HG03342 (cell line): ENCODE measurements around the gene GRIP2.

ENCODE experiments used
- ATAC-seq: cut with Tn5 transposase; IDR thresholded peaks from one replicate; pipeline ENCODE4 v1.9.1; 2021; ENCODE audit warnings: mild to moderate bottlenecking, moderate library complexity; ENCODE audit not compliant: unreplicated experiment

GRIP2 gene

DNA sequence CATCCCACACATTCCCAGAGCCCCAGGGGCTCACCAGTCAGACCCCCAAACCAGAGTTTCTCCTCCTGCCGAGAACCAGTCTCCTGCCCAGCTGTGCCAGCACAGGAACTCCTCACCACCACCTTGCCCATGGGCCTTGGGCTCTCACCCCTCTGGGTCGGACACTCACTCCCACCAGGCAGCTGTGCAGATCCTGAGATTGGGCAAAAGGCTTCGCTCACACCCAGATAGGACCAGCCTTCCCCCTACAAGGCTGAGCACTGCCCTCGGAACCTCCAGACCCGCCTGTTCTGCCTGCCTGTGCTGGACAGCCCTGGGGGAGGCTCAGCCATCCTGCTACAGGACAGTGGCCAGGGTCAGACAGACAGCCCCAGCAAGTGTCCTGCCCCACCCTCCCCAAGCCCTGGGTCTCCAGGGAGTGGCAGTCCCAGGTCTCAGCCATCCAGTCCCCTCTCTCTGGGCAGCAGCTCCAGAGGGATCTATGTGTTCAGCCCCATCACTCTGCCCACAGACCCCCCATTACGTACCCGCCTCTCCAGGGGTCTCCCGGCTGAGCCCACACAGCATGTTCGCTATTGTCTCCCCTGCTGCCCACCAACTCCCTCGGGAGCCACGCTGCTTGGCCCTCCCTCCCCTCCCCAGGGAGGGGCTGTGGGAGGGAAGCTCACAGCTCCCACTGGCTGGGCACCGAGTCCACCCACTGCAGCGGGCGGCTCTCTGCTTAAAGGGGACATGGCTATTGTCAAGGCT lies at the start of gene GRIP2:
GRIP2 (minus strand) TSS at position 601 of the 750 bp plus-strand sequence; CDS start at position 567, 34 bp downstream.
- ATAC-seq: no peak

GRCh38 chr3:14588425-14589112 lies 48.4 kb upstream of the GRIP2 start:
- ATAC-seq: no peak

GRCh38 chr3:14587740-14588360 lies 47.7 kb upstream of the GRIP2 start:
- ATAC-seq: no peak

GRCh38 chr3:14586611-14587010 lies 46.5 kb upstream of the GRIP2 start:
- no peak for ATAC-seq

- ATAC-seq: no peak
Measured at GRCh38 chr3:14583548-14584091, 43.5 kb upstream of the GRIP2 start.

DNA sequence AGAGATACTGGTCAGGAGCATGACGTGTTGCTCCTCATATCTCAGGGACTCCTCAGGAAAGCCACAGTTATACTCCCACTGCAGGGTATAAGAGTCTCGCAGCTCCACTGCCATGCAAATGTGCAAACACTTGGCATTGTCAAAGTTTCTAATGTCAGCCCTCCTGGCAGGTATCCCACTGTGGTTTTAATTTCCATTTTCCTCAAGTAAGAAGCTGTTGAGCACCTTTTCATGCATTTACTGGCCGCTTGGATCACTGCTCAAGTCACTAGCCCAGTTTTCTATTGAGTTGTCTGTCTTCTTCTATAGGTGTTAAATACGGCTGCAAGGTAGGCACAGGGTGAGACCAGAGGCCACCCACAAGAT lies 41.9 kb upstream of the GRIP2 start:
- no peak for ATAC-seq

DNA sequence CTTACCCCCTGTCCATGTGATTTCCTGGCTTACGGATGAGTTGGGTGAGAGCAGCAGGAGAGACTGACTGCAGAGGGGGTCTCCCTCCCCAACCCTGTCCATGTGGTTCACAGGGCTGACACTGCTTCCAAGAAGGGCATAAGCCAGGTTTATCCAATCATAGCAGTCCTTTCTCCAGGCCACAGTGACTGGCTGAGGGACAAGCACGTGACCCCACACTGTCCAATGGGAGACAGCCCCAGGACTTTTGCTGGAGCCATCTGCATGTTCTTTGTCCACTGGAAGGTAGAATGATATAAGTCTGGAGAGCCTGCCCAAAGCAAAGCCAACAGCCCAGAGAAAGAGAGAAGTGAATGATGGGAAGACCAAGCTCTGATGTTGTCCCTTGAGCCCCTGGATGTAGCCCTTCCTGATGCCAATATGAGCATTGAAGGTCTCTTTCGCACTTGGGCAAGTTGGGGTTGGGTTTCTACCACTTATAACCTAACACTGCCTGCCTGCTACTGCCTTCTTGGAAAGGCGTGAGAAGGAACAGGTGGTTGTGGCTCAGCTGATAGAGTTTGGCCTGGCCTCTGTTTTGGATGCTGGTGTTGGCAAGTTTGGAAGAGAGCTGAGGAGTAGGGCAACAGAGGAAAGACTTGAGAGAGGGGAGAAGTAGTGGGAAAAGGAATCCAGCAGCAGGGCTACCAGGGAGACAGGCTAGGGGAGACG lies 41.3 kb upstream of the GRIP2 start:
- no peak for ATAC-seq

GRCh38 chr3:14577897-14578296 lies 37.8 kb upstream of the GRIP2 start:
- no peak for ATAC-seq

- no peak for ATAC-seq
Measured at GRCh38 chr3:14576163-14576562, 36.0 kb upstream of the GRIP2 start.

- no peak for ATAC-seq
Measured at GRCh38 chr3:14574183-14574582, 34.0 kb upstream of the GRIP2 start.

- ATAC-seq: no peak
Measured at GRCh38 chr3:14573706-14574105, 33.6 kb upstream of the GRIP2 start.

DNA sequence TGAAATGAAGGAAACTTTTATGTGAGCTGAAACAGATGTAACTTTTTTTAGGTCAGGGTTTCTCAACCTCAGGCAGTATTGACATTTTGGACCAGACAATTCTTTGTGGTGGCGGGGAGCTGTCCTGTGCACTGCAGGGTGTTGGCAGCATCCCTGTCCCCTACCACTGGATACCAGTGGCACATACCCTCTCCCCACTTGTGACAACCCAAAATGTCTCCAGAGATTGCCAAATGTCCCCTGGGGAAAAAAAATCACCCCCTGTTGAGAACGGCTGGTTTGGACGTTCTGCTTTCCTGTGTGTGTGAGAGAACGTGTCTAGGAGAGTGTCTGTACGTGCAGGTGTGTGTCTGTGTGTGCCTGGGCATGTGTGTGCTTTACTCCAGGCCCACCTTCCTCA lies 30.7 kb upstream of the GRIP2 start:
- no peak for ATAC-seq

DNA sequence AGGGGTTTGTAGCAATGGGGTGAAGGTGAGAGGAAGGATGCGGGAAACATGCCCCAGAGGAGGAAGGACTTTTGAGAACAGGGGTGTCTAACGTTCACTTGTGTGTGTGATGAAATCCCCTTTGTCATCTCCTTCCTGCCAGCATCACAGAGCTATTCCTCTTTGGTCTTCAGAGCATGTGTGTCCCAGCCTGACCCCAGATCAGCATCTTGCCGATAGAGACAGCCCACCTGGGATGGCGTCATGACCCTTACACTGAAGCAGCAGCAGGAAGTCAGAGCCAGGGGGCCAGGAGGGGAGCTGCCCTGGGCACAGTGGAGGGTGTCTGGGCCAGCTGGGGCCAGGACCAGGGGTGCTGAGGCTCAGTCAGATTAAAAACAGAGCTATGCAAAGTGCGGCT lies 29.9 kb upstream of the GRIP2 start:
- ATAC-seq: no peak

DNA sequence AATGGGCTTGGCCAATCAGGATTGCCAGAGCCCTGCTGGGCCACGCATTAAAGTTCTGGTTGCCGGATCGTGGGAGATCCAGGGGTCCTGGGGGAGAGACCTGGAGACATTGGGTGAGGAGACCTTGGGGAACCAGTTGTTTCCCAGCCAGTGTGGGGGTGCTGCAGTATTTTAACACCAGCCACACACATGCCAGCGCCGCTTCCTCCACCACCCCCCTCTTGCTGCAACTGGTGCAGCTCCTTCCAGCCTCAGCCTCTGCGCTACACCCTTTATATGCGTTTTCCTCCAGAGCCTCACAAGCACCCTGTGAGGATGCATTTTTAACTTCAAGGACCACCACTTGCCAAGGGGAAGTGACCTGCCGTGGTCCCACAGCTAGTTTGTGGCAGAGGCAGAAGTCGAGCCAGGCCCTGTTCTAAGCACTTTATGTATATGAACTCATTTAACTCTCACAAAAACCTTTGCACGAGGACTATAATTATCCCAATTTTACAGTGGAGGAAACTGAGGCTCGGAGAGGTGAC lies 29.4 kb upstream of the GRIP2 start:
- no peak for ATAC-seq

DNA sequence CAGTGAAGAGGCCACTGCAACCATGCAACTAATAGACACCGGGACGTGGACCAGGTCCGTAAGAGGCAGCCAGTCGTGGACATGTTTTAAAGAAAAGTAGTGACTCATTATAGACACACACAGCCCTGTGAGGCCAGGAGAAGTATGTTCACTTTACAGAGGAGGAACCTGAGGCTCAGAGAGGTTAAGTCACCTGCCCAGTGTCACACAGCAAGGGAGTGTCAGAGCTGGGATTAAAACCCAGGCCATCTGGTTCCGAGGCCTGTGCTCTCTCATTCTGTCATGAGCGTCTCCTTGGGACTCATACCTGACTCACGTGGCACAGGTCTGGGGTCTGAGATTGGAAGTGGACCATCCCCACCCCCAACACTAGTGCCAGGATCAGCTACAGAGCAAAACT lies 28.1 kb upstream of the GRIP2 start:
- ATAC-seq: no peak

DNA sequence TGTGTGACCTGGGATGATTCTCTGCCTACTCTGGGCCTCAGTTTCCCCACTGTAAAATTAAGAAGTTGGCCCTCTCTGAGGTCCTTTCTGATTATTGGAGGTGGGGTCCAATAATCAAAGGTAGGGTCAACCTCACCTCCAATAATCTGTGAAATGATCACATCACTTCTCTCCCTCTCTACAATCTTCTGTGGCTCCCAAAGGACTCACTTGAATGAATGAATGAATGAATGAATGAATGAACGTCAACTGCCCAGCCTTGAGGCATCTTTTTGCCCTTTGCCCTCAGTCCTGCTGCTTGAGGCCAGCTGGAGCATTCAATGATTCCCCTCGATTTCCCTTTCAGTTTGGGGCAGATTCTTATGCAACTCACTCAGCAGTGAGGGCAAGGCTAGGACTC lies 26.7 kb upstream of the GRIP2 start:
- ATAC-seq: no peak

DNA sequence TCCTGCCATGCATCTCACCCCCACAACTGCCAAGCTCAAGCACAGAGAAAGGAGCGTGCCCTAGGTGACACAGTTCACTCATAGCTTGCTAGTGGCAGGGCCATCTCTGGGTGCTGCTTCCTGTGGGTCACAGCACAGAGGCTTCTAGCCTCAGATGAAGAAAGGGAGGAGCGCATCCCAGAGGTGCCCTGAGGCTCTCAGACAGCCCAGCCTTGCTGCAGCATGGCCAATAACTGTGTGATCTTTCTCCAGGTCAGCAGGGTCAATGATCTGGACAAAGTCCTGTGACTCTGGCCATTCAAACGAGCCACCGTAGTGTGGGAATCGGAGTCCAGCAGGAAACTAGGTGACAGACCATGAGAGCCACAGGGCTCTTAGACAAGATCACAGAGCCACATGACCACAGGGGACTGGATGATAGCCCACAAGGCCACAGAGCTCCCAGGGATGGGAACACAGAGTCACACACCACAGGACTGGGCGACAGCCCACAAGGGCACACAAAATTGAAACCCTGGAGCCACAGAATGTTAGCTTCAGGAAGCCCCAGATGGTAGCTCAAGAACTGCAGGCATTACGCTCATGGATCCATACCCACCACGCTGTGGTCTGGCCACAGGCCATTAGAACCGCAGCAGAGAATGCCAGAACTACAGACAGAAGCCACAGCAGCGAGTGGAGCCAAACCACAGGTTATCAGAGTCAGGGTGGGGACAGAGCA lies 25.9 kb upstream of the GRIP2 start:
- ATAC-seq: no peak

GRCh38 chr3:14564741-14565140 lies 24.6 kb upstream of the GRIP2 start:
- no peak for ATAC-seq

DNA sequence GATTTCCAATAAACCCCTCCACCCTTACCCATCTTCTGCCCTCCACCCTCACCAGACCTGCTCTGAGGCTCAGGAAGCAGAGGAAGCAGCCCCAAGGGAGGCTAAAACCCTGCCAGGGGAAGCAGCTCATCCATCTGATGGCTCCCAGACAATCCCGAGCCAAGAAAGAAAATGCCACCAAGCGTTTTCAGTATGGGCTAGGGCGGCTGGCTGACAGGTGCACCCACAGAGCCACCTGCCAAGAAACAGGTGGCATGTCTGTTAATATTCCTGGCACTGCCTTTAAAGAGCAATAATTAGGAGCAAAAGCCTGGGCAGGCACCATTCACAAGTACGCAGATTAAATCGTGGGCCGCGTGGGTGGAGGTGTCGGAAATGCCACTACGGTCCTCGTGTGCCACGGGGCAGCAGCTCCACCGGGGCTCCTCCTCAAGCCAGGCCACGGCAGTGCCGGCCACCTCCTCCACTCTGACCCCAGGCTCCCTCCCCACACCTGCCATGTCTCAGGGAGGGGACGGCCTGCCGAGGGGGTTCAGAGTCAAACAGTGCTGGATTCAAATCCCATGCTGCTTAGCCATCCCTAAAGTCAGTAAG lies 23.9 kb upstream of the GRIP2 start:
- ATAC-seq: no peak
